DMS153 (cell line): ENCODE data around the gene PAM.
"Not testable (repeated sequence)": the region's sequence is repeated elsewhere in the genome, so short reads cannot be mapped to it uniquely, and the experiment has no call there.

Experiments used
- DNase-seq: peaks from one replicate; lab custom pipeline; 2025; lab: John Stamatoyannopoulos, UW

PAM gene

DNA sequence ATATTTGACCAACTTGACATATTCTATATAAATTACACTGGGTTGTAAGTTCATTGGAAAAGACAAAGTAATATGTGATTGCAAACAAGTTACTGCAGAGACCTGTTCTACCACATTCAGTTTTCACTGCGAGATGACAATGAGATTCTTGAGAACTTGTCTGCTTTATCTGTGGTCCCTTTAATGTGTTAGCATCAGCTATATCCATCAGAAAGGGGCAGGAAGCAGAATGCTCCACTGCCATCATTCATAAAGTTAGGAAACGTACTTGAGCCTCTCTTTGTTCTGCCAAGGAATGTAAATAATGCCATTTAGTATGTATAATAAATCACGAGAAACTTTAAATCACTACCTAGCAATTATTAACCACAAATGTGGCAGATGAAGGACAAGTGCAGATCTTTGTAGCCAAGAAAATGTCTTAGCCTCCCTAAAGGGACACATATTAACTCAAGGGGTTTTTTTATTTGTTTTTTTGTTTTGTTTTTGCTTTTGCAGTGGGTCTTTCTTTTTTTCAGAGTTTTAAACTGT is 305.4 kb downstream of the PAM start:
- no peak for DNase-seq

DNA sequence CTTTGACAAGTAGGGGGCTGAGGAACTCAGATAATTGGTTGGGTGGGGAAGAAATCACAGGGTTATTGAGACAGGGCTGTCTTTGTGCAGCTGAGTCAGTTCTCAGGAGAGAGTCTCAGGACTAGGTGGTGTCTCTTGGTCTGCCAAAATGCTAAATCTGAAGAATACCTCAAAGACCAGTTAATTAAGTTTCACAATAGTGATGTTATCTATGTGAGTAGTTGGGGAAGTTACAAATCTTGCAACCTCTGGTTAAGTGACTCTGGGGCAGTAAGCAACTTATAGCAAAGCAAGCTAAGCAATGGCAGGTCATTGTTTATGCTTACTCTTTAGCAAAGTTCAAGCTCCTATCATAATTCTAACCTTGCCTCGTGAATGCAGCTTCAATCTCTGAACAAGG is 311.2 kb downstream of the PAM start:
- DNase-seq, result no peak

DNA sequence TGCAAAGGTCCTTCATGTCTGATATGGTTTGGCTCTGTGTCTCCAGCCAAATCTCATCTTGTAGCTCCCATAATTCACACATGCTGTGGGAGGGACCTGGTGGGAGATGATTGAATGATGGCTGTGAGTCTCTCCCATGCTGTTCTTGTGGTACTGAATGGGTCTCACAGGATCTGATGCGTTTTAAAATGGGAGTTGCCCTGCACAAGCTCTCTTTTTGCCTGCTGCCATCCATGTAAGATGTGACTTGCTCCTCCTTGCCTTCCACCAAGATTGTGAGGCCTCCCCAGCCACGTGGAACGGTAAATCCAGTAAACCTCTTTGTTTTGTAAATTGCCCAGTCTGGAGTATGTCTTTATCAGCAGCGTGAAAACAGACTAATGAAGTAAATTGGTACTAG is 318.4 kb downstream of the PAM start:
- DNase-seq, result not testable (repeated sequence)

DNA sequence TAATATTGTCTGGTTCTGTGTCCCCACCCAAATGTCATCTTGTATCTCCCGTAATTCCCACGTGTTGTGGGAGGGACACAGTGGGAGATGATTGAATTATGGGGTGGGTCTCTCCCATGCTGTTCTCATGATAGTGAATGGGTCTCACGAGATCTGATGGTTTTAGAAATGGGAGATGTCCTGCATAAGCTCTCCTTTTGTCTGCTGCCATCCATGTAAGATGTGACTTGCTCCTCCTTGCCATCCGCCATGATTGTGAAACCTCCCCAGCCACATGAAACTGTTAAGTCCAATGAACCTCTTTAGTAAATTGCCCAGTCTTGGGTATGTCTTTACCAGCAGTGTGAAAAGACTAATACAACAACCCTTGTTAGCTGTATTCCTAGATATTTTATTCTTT is 320.3 kb downstream of the PAM start:
- no peak for DNase-seq
